T-helper 2 cell (primary cell): ENCODE measurements around the gene PNMT.
"Not testable (repeated sequence)": the region's sequence is repeated elsewhere in the genome, so short reads cannot be mapped to it uniquely, and the experiment has no call there.

ENCODE experiments used
- DNase-seq, 5 experiments: peaks; one replicate each; pipeline versions ENCODE4 v3.0.0 to v3.0.0-alpha.2; 2012 to 2022

PNMT gene

GRCh38 chr17:39688475-39688835, 20.2 kb downstream of the PNMT start:
- no peak for DNase-seq

- no peak for DNase-seq
Measured at GRCh38 chr17:39688945-39689344, 20.7 kb downstream of the PNMT start.

- DNase-seq: no peak
Measured at GRCh38 chr17:39694593-39694992, 26.3 kb downstream of the PNMT start.

- DNase-seq: no peak
Measured at GRCh38 chr17:39695089-39695474, 26.8 kb downstream of the PNMT start.

GRCh38 chr17:39696731-39697130, 28.5 kb downstream of the PNMT start:
- no peak for DNase-seq

- DNase-seq: no peak
Measured at GRCh38 chr17:39697961-39698360, 29.7 kb downstream of the PNMT start.

GRCh38 chr17:39699157-39699817, 31.0 kb downstream of the PNMT start:
- DNase-seq: not testable (repeated sequence)

GRCh38 chr17:39699818-39700147, 31.5 kb downstream of the PNMT start, which contains the start of gene ERBB2:
Gene ERBB2 (plus strand): TSS chr17:39700064. CDS start chr17:39700239, 175 bp downstream.
- DNase-seq: no peak

- no peak for DNase-seq
Measured at GRCh38 chr17:39700148-39700987, 32.1 kb downstream of the PNMT start.

GRCh38 chr17:39701012-39701783, 32.9 kb downstream of the PNMT start:
- DNase-seq: no peak

GRCh38 chr17:39701784-39702422, 33.6 kb downstream of the PNMT start:
- no peak for DNase-seq

GRCh38 chr17:39702901-39703893, 34.9 kb downstream of the PNMT start:
- no peak for DNase-seq

- DNase-seq: no peak
Measured at GRCh38 chr17:39703913-39704312, 35.7 kb downstream of the PNMT start.

GRCh38 chr17:39704821-39705551, 36.7 kb downstream of the PNMT start:
- DNase-seq: no peak

- DNase-seq: no peak
Measured at GRCh38 chr17:39705786-39706348, 37.6 kb downstream of the PNMT start.

- no peak for DNase-seq
Measured at GRCh38 chr17:39706383-39706782, 38.1 kb downstream of the PNMT start.

- DNase-seq: peak in 1 of 5 experiments; percentile 73
Measured at GRCh38 chr17:39706921-39707337, 38.7 kb downstream of the PNMT start.

GRCh38 chr17:39709319-39709997, 41.2 kb downstream of the PNMT start:
- DNase-seq: no peak

- DNase-seq: no peak
Measured at GRCh38 chr17:39709998-39710964, 42.0 kb downstream of the PNMT start.
